Testis (tissue), 3 donors: Measurements from ENCODE around the gene ELFN2. TPM values are rescaled to one million over a fixed set of nuclear protein-coding genes. Genes with fewer than 3 reads are reported as not detected.

Experiments
- DNase-seq: peaks from one replicate; pipeline ENCODE4 v3.0.0-alpha.2; 2019
- H3K27ac ChIP-seq, 2 donors: fragments of 200-600 bp; sonication (generic); one replicate each; pipeline ENCODE4 v1.5.1; 2019
- H3K27me3 ChIP-seq: fragments of 200-600 bp; sonication (generic); one replicate; pipeline ENCODE4 v1.5.1; 2019
- H3K36me3 ChIP-seq: fragments of 200-600 bp; sonication (generic); one replicate; pipeline ENCODE4 v1.5.1; 2017; ENCODE audit warnings: low read depth; ENCODE audit errors: missing control alignments
- H3K4me1 ChIP-seq: fragments of 200-600 bp; sonication (generic); one replicate; pipeline ENCODE4 v1.5.1; 2019
- H3K4me3 ChIP-seq, 2 donors: fragments of 200-600 bp; sonication (generic); one replicate each; pipeline ENCODE4 v1.5.1; 2017 to 2019
- H3K9me3 ChIP-seq: fragments of 200-600 bp; sonication (generic); one replicate; pipeline ENCODE4 v1.5.1; 2017
- CTCF ChIP-seq, 3 experiments: fragments of 450-650 bp in 2 of 3; fragments of 200-600 bp in 1 of 3; sonication (generic) in 1 of 3; IDR thresholded peaks; one replicate each; pipeline ENCODE4 v1.5.1; 2016 to 2019; ENCODE audit warnings: antibody characterized with exemption in 3 of 3, mild to moderate bottlenecking in 2 of 3, moderate library complexity in 1 of 3
- POLR2A ChIP-seq: fragments of 450-650 bp; IDR thresholded peaks from one replicate; pipeline ENCODE4 v1.6.1; 2017; ENCODE audit warnings: antibody characterized with exemption, mild to moderate bottlenecking, moderate library complexity
- WGBS, 2 donors: methylation state at CpG; one replicate each; pipeline ENCODE4 v1.1.5; 2018; 5-methylcytosine and 5-hydroxymethylcytosine counted together
- intact Hi-C: fragments of 100-400 bp; cut with DNase I; formaldehyde crosslinking; loops from one replicate; pipeline ENCODE4 v1.15.1; 2023; ENCODE audit warnings: low total_unique reads
- polyA plus RNA-seq: library from polyadenylated mRNA; stranded (reverse); fragments of 350-450 nt; fragmentation: Illumina TruSeq; extraction: RNeasy Lipid Tissue Mini Kit (QIAGEN cat#74804); gene quantifications from one replicate; pipeline ENCODE4 v1.2.3, GENCODE V29; 2014; ENCODE audit warnings: low read depth, low replicate concordance; ENCODE audit not compliant: insufficient read depth
- total RNA-seq, 2 donors: library from RNA; depleted of rRNA; stranded (reverse); fragments of >200 nt; gene quantifications; one replicate each; pipeline ENCODE4 v1.2.3, GENCODE V29; 2016

ELFN2 gene
- total and polyA plus RNA-seq, 3 donors from 2014 or later = 4.8 to 5.7 (median 5.3) TPM

- Histone ChIP-seq H3K9me3 (no peaks in the 10 kb centered on the region), H3K4me1 (no peaks in the 10 kb centered on the region), H3K36me3 (no peaks in the 10 kb centered on the region), H3K4me3 (no peak overlapping the region), H3K27me3 (no peaks in the 10 kb centered on the region), H3K27ac (no peak overlapping the region)
- TF ChIP-seq POLR2A (no peak), CTCF (IDR thresholded peaks at IDR 0.05) (no peak)
- WGBS, 2 donors = 88 to 90% methylated on average over 12 of the region's 12 CpGs
- no peak for DNase-seq
- intact Hi-C loops = no loop called here
Measured at GRCh38 chr22:37393746-37394145, 33.5 kb downstream of the ELFN2 start.

GRCh38 chr22:37392721-37393328 is 34.5 kb downstream of the ELFN2 start:
- no peaks in the 10 kb centered on the region for H3K36me3 ChIP-seq
- no peak overlapping the region for H3K27ac ChIP-seq
- intact Hi-C loops = no loop called here
- 88 to 94% methylated on average over 10 of the region's 10 CpGs for WGBS, 2 donors
- no peaks in the 10 kb centered on the region for H3K4me1 ChIP-seq
- no peaks in the 10 kb centered on the region for H3K27me3 ChIP-seq
- no peak for DNase-seq
- no peak overlapping the region for H3K4me3 ChIP-seq
- no peak for TF ChIP-seq CTCF (IDR thresholded peaks at IDR 0.05)
- TF ChIP-seq POLR2A = no peak
- no peaks in the 10 kb centered on the region for H3K9me3 ChIP-seq

GRCh38 chr22:37391702-37392101 is 35.6 kb downstream of the ELFN2 start:
- no peaks in the 10 kb centered on the region for H3K4me1 ChIP-seq
- no peaks in the 10 kb centered on the region for H3K27me3 ChIP-seq
- H3K9me3 ChIP-seq = no peaks in the 10 kb centered on the region
- WGBS, 2 donors = 91 to 92% methylated on average over 7 of the region's 7 CpGs
- no peak overlapping the region for H3K4me3 ChIP-seq
- no peak for DNase-seq
- intact Hi-C loops = no loop called here
- no peaks in the 10 kb centered on the region for H3K36me3 ChIP-seq
- H3K27ac ChIP-seq = no peak overlapping the region
- TF ChIP-seq CTCF (IDR thresholded peaks at IDR 0.05) (no peak), POLR2A (no peak)

GRCh38 chr22:37390075-37390474 is 37.2 kb downstream of the ELFN2 start:
- DNase-seq = no peak
- Histone ChIP-seq H3K4me3 (no peak overlapping the region), H3K4me1 (no peaks in the 10 kb centered on the region), H3K27ac (no peak overlapping the region), H3K27me3 (no peaks in the 10 kb centered on the region), H3K9me3 (no peaks in the 10 kb centered on the region), H3K36me3 (no peaks in the 10 kb centered on the region)
- 86 to 92% methylated on average over 4 to 6 of the region's 6 CpGs for WGBS, 2 donors
- intact Hi-C loops = no loop called here
- TF ChIP-seq CTCF (IDR thresholded peaks at IDR 0.05) (no peak), POLR2A (no peak)

GRCh38 chr22:37388538-37388937 is 38.7 kb downstream of the ELFN2 start:
- Histone ChIP-seq H3K36me3 (no peaks in the 10 kb centered on the region), H3K4me3 (no peak overlapping the region), H3K4me1 (no peaks in the 10 kb centered on the region), H3K27me3 (no peaks in the 10 kb centered on the region), H3K9me3 (no peaks in the 10 kb centered on the region), H3K27ac (no peak overlapping the region)
- TF ChIP-seq CTCF (IDR thresholded peaks at IDR 0.05) = no peak
- no peak for TF ChIP-seq POLR2A
- intact Hi-C loops = no loop called here
- 79 to 100% methylated on average over 1 to 4 of the region's 4 CpGs for WGBS, 2 donors
- no peak for DNase-seq
